ENCODE measurements around the gene COL7A1. TPM values are rescaled to one million over a fixed set of nuclear protein-coding genes. Genes with fewer than 3 reads are reported as not detected.
"Not testable (repeated sequence)": the region's sequence is repeated elsewhere in the genome, so short reads cannot be mapped to it uniquely, and the experiment has no call there.

Gene COL7A1
- polyA plus RNA-seq, 1 of the 3 experiments (the other 2 are of a cell fraction), result 10.8 TPM

DNA sequence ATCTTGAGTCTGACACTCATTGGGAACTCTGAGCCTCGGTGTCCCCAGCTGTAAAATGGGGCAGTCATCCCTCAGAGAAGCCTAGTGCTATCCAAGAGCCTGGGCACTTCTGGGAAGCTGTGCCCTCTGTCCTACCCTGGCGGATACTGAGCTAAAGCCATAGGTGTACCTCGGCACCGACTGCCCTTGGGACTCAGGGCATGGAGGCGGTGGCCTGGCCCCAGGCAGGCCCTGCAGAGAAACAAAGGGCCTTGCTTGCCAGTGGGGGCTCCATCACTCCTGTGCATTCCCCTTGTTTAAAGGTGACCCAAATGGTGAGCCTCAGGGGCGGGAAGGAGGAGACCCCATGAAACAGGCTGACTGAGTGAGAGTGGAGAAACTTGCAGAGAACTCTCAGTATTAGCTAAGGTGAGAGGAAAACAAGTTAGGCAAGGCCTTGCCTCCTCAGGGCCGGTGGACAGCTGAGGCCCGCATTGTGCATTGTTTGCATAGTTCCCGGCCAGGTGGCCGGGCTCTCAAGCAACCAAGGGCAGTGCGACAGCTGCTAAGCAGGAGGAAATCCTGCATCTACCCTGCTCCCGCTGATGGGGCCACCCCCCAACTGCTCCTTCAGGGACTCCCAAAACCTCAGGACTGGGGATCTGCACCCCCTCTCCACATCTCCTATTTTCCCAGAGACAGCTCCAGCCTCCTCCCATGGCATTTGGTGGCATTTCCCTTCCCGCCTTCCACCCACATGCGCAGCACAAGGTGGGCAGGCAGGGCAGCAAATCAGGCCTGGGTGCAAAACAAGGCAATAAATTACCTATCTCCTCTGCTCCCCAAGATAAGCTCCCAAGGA, 42.8 kb downstream of the COL7A1 start:
- ChIA-PET CTCF (interaction anchor here (0.7 to 12.6 kb wide), 4 partner anchors 87 to 151 kb away, joined by 3 to 136 read pairs (median 10); a partner anchor contains a TSS), POLR2A (interaction anchor here (0.7 kb wide), 1 partner anchor 10 kb away, joined by 3 read pairs; no protein-coding TSS in a partner anchor)
- 92% methylated on average over 7 of the region's 14 CpGs for WGBS (ENCODE audit: low lambda C conversion rate)

DNA sequence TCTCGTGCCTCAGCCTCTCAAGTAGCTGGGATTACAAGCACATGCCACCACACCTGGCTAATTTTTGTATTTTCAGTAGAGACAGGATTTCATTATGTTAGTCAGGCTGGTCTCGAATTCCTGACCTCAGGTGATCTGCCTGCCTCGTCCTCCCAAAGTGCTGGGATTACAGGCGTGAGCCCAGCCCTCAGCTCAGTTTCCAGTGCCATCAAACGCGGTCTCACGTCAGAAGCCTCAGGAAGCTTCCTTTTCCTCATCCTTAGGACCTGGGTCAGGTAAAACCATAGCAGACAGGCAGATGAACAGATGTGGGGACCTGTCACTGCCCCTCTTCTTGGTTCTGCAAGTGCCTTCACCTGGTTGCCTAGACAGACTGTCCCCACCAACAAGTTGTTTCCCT, 43.5 kb downstream of the COL7A1 start:
- H3K27ac ChIP-seq (ENCODE audit: low read depth in 2 of 2, low read length in 1 of 2); DNase-seq; H3F3A ChIP-seq (replicated peaks; ENCODE audit: insufficient read depth); H3K36me3 ChIP-seq (replicated peaks in 1 of 2; ENCODE audit: control insufficient read depth in 1 of 2, insufficient read depth in 2 of 2, low read length in 1 of 2); H3K9me2 ChIP-seq; POLR2A ChIA-PET; H3K4me3 ChIP-seq (ENCODE audit: low read depth in 2 of 2, low read length in 1 of 2); H2AFZ ChIP-seq (ENCODE audit: low read depth); H3K4me2 ChIP-seq; H3K9ac ChIP-seq; H3K27me3 ChIP-seq (ENCODE audit: insufficient read depth); H3K9me3 ChIP-seq; H4K20me1 ChIP-seq (ENCODE audit: insufficient read depth): not testable (repeated sequence)
- Histone ChIP-seq H3K4me1 (ENCODE audit: control insufficient read depth in 1 of 2, insufficient read depth in 2 of 2, low read depth in 1 of 2, low read length in 1 of 2) (peaks cover 5 to 24% of the 10 kb centered on the region in 2 experiments; a peak in 1 of 4 replicates), H3K79me2 (ENCODE audit: insufficient read depth) (peaks cover 15% of the 10 kb centered on the region; the same call in 1 of the 2 replicates)
- CTCF ChIA-PET, result interaction anchor here (0.7 to 12.6 kb wide), 3 partner anchors 87 to 116 kb away, joined by 3 to 136 read pairs (median 17); a partner anchor contains a TSS
- 81% methylated on average over 6 of the region's 7 CpGs for WGBS (ENCODE audit: low lambda C conversion rate)

More for the DNA sequence above, 42.8 kb downstream of the COL7A1 start:
- DNase-seq, result no peak
- Histone ChIP-seq H3K4me3 (ENCODE audit: low read depth in 2 of 2, low read length in 1 of 2) (no peak overlapping the region), H3K27me3 (ENCODE audit: insufficient read depth) (no peaks in the 10 kb centered on the region), H4K20me1 (ENCODE audit: insufficient read depth) (no peaks in the 10 kb centered on the region), H3K9me2 (no peaks in the 10 kb centered on the region), H3K36me3 (replicated peaks in 1 of 2; ENCODE audit: control insufficient read depth in 1 of 2, insufficient read depth in 2 of 2, low read length in 1 of 2) (peaks cover 2 to 4% of the 10 kb centered on the region in 2 experiments), H3K9me3 (no peaks in the 10 kb centered on the region), H3K79me2 (ENCODE audit: insufficient read depth) (peaks cover 15% of the 10 kb centered on the region; the same call in 1 of the 2 replicates), H3K4me1 (ENCODE audit: control insufficient read depth in 1 of 2, insufficient read depth in 2 of 2, low read depth in 1 of 2, low read length in 1 of 2) (peaks cover 7 to 27% of the 10 kb centered on the region in 2 experiments; a peak in 2 of 4 replicates), H3K9ac (no peak overlapping the region), H3K27ac (ENCODE audit: low read depth in 2 of 2, low read length in 1 of 2) (no peak overlapping the region), H2AFZ (ENCODE audit: low read depth) (no peak overlapping the region), H3K4me2 (no peak overlapping the region), H3F3A (replicated peaks; ENCODE audit: insufficient read depth) (peaks cover 2% of the 10 kb centered on the region)
- no peak for TF ChIP-seq NFIC (IDR thresholded peaks at IDR 0.05; ENCODE audit: borderline replicate concordance)
- TF ChIP-seq RXRA (IDR thresholded peaks at IDR 0.05; ENCODE audit: borderline replicate concordance, low read depth), result no peak
- no peak for TF ChIP-seq RAD21 (IDR thresholded peaks at IDR 0.05; ENCODE audit: low read length)
- TF ChIP-seq, protein P1, sequence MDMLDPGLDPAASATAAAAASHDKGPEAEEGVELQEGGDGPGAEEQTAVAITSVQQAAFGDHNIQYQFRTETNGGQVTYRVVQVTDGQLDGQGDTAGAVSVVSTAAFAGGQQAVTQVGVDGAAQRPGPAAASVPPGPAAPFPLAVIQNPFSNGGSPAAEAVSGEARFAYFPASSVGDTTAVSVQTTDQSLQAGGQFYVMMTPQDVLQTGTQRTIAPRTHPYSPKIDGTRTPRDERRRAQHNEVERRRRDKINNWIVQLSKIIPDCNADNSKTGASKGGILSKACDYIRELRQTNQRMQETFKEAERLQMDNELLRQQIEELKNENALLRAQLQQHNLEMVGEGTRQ (IDR thresholded peaks at IDR 0.05; ENCODE audit: borderline replicate concordance, low read depth, low read length), result no peak
- TF ChIP-seq ELF1 (IDR thresholded peaks at IDR 0.05), result no peak
- TF ChIP-seq EZH2phosphoT487 (IDR thresholded peaks at IDR 0.05; ENCODE audit: borderline replicate concordance, low read depth), result no peak
- TF ChIP-seq TEAD4 (IDR thresholded peaks at IDR 0.05; ENCODE audit: borderline replicate concordance, insufficient read depth), result no peak
- no peak for TF ChIP-seq NRF1 (IDR thresholded peaks at IDR 0.05; ENCODE audit: low read depth, low read length)
- TF ChIP-seq SIN3A (IDR thresholded peaks at IDR 0.05; ENCODE audit: borderline replicate concordance, low read depth, low read length), result no peak
- no peak for TF ChIP-seq FOXJ3 (CRISPR knock-in tag; IDR thresholded peaks at IDR 0.05)
- TF ChIP-seq SMC3 (IDR thresholded peaks at IDR 0.05; ENCODE audit: low read depth, low read length), result no peak
- no peak for TF ChIP-seq JUND (IDR thresholded peaks at IDR 0.05)
- TF ChIP-seq CHD2 (IDR thresholded peaks at IDR 0.05; ENCODE audit: low read length, partially characterized antibody), result no peak
- no peak for TF ChIP-seq MEF2A (IDR thresholded peaks at IDR 0.05; ENCODE audit: borderline replicate concordance, low read depth)
- TF ChIP-seq YY1 (IDR thresholded peaks at IDR 0.05; ENCODE audit: low read depth), result no peak
- TF ChIP-seq, protein P2, sequence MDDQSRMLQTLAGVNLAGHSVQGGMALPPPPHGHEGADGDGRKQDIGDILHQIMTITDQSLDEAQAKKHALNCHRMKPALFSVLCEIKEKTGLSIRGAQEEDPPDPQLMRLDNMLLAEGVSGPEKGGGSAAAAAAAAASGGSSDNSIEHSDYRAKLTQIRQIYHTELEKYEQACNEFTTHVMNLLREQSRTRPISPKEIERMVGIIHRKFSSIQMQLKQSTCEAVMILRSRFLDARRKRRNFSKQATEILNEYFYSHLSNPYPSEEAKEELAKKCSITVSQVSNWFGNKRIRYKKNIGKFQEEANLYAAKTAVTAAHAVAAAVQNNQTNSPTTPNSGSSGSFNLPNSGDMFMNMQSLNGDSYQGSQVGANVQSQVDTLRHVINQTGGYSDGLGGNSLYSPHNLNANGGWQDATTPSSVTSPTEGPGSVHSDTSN (IDR thresholded peaks at IDR 0.05), result no peak
- TF ChIP-seq, protein P3, sequence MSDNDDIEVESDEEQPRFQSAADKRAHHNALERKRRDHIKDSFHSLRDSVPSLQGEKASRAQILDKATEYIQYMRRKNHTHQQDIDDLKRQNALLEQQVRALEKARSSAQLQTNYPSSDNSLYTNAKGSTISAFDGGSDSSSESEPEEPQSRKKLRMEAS (IDR thresholded peaks at IDR 0.05; ENCODE audit: low read depth), result no peak
- TF ChIP-seq POLR2AphosphoS5 (IDR thresholded peaks at IDR 0.05; ENCODE audit: low read depth, low read length), result no peak

Data from SK-N-SH (cell line).